PC-9 (cell line): ENCODE data around the gene ELMO1. TPM values are rescaled to one million over a fixed set of nuclear protein-coding genes. Genes with fewer than 3 reads are reported as not detected.

Source experiments
- BruUV-seq: library from RNA; stranded (reverse); fragments of 400-500 nt; replicated peaks from 2 replicates; lab custom pipeline; 2021; lab: Mats Ljungman, UMichigan
- CTCF ChIA-PET: fragments of 300-600 bp; sonication (Branson Sonifier 250); formaldehyde crosslinking; loops from one replicate; lab custom pipeline; 2022; ENCODE audit warnings: antibody characterized with exemption; lab: Charles Lee
- POLR2A ChIA-PET: fragments of 300-600 bp; sonication (Branson Sonifier 250); formaldehyde crosslinking; loops from one replicate; lab custom pipeline; 2022; ENCODE audit warnings: antibody characterized with exemption; ENCODE audit not compliant: unreplicated experiment; lab: Charles Lee
- DNase-seq, 2 experiments: peaks; one replicate each; pipeline versions ENCODE4 v3.0.0 to v3.0.0-alpha.2; 2015 to 2022; ENCODE audit warnings: mixed read lengths in 1 of 2
- H2AFZ ChIP-seq: fragments of 200-600 bp; sonication (generic); 2 replicates; pipeline ENCODE4 v1.8.1; 2017; ENCODE audit warnings: antibody characterized with exemption
- H3F3A ChIP-seq: fragments of 200-600 bp; sonication (generic); 2 replicates; pipeline ENCODE4 v1.8.1; 2017; ENCODE audit warnings: antibody characterized with exemption, mild to moderate bottlenecking, low read depth; ENCODE audit not compliant: insufficient read depth
- H3K27ac ChIP-seq: fragments of 200-600 bp; sonication (generic); 2 replicates; pipeline ENCODE4 v1.6.1; 2016; ENCODE audit warnings: mixed run types
- H3K27me3 ChIP-seq: fragments of 200-600 bp; sonication (generic); 2 replicates; pipeline ENCODE4 v1.6.1; 2016; ENCODE audit warnings: low read depth, mixed run types; ENCODE audit not compliant: insufficient read depth
- H3K36me3 ChIP-seq: fragments of 200-600 bp; sonication (generic); 2 replicates; pipeline ENCODE4 v1.6.1; 2016; ENCODE audit warnings: low read depth, mixed run types
- H3K4me1 ChIP-seq: fragments of 200-600 bp; sonication (generic); replicated peaks from 2 replicates; pipeline ENCODE4 v1.6.1; 2016; ENCODE audit warnings: mixed run types; ENCODE audit not compliant: insufficient read depth
- H3K4me2 ChIP-seq: fragments of 200-600 bp; sonication (generic); 2 replicates; pipeline ENCODE4 v1.6.1; 2017; ENCODE audit warnings: mixed run types
- H3K4me3 ChIP-seq: fragments of 200-600 bp; sonication (generic); 2 replicates; pipeline ENCODE4 v1.6.1; 2016; ENCODE audit warnings: mixed run types
- H3K79me2 ChIP-seq: fragments of 200-600 bp; sonication (generic); 2 replicates; pipeline ENCODE4 v1.6.1; 2017; ENCODE audit warnings: low read depth, mixed run types
- H3K9me2 ChIP-seq: fragments of 200-600 bp; sonication (generic); 2 replicates; pipeline ENCODE4 v1.8.1; 2017; ENCODE audit warnings: mild to moderate bottlenecking; ENCODE audit not compliant: insufficient read depth
- H3K9me3 ChIP-seq: fragments of 200-600 bp; sonication (generic); 2 replicates; pipeline ENCODE4 v1.8.1; 2016; ENCODE audit warnings: low read depth; ENCODE audit not compliant: insufficient read depth
- H4K20me1 ChIP-seq: fragments of 200-600 bp; sonication (generic); 2 replicates; pipeline ENCODE4 v1.8.1; 2017; ENCODE audit not compliant: insufficient read depth
- EZH2 ChIP-seq: fragments of 200-600 bp; sonication (generic); IDR thresholded peaks from 2 replicates; pipeline ENCODE4 v1.8.0; 2017; ENCODE audit warnings: antibody characterized with exemption, low read depth
- intact Hi-C: fragments of 100-400 bp; cut with micrococcal nuclease; formaldehyde crosslinking; loops from one replicate; pipeline ENCODE4 v1.10.0; 2022; ENCODE audit not compliant: unreplicated experiment
- total RNA-seq: library from RNA; stranded (reverse); gene quantifications from 2 replicates; pipeline ENCODE4 v1.2.3, GENCODE V29; 2021
- TF ChIP-seq, protein P1 (sequence below): fragments of 200-600 bp; sonication (generic); conservative IDR thresholded peaks from 2 replicates; pipeline ENCODE4 v1.6.1; 2017; ENCODE audit warnings: mixed run types, antibody characterized with exemption, mild to moderate bottlenecking, moderate library complexity

Gene ELMO1
- total RNA-seq, 1 experiment from 2014 or later = 4.8 TPM

DNA sequence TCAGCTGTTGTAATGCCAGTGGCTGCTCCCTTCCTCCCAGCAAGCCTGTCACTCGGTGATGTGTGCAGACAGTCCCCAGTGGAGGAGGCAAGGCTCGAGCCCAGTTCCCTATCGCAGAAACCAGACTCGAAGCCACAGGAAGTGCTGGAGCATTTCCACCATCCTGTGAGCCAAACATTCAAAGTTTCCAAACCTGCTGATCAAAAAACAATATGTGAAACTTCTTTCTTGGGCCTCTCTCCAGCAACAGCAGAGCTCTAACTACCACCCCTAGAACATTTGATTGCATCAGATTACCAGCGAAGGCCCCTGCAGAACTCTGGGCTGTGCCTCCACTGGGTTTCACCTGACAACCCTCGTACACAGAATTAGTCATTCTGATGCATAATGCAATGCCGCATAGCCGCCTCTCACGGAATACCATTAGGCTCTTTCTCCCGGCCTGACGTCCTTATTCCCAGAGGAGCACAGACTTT is 94.0 kb downstream of the ELMO1 start:
- H3K79me2 ChIP-seq = no peaks in the 10 kb centered on the region
- H3K9me2 ChIP-seq = no peaks in the 10 kb centered on the region
- H4K20me1 ChIP-seq = no peaks in the 10 kb centered on the region
- H3K27ac ChIP-seq = no peak overlapping the region
- no peak for DNase-seq
- peaks cover 30% of the 10 kb centered on the region for H3K27me3 ChIP-seq
- no peaks in the 10 kb centered on the region for H3K36me3 ChIP-seq
- H3K9me3 ChIP-seq = no peaks in the 10 kb centered on the region
- ChIA-PET POLR2A (no interaction called here), CTCF (no interaction called here)
- H3F3A ChIP-seq = no peaks in the 10 kb centered on the region
- intact Hi-C loops = no loop called here
- no peak overlapping the region for H3K4me3 ChIP-seq
- BruUV-seq = no TSS peak
- no peak overlapping the region for H2AFZ ChIP-seq
- TF ChIP-seq, protein P1, sequence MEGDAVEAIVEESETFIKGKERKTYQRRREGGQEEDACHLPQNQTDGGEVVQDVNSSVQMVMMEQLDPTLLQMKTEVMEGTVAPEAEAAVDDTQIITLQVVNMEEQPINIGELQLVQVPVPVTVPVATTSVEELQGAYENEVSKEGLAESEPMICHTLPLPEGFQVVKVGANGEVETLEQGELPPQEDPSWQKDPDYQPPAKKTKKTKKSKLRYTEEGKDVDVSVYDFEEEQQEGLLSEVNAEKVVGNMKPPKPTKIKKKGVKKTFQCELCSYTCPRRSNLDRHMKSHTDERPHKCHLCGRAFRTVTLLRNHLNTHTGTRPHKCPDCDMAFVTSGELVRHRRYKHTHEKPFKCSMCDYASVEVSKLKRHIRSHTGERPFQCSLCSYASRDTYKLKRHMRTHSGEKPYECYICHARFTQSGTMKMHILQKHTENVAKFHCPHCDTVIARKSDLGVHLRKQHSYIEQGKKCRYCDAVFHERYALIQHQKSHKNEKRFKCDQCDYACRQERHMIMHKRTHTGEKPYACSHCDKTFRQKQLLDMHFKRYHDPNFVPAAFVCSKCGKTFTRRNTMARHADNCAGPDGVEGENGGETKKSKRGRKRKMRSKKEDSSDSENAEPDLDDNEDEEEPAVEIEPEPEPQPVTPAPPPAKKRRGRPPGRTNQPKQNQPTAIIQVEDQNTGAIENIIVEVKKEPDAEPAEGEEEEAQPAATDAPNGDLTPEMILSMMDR = no peak
- no peak for TF ChIP-seq EZH2
- H3K4me1 ChIP-seq = no peaks in the 10 kb centered on the region
- H3K4me2 ChIP-seq = no peak overlapping the region

DNA sequence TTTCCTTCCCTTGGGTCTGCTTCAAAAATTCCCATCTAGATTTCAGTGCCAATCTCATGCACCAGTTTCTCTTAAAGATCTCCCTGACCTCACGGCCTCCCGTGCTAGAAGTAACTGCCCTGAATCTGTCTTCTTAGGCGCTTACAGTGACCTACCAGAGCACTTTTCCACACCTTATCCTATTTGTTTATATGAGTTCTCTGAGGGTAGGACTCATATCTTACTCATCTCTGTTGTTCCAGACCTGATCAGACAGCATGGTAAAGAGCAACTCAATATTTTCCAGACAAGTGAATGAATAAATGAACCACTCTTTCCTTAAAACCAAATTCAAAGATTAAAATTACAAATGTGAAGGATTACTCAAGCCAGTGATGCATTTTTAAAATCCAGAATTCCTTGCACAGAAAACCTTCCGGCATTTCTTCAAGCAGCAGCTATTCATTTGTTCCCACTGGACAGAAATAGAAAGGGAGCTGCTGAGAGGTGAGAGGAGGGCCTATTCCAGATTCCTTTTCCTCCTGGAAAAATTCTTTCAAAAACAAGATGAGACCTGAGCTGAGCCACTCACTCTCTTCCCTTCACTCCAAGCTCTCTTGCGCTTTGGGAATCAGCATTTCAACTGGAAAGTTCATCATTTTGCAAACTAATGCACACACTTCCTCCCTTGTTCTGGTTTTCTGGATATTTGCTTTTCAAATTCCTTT is 94.6 kb downstream of the ELMO1 start:
- intact Hi-C loops = no loop called here
- Histone ChIP-seq H3K27ac (no peak overlapping the region), H3K4me1 (no peaks in the 10 kb centered on the region), H3K27me3 (peaks cover 26% of the 10 kb centered on the region), H3K36me3 (no peaks in the 10 kb centered on the region), H3F3A (no peaks in the 10 kb centered on the region), H2AFZ (no peak overlapping the region), H3K9me3 (no peaks in the 10 kb centered on the region), H3K9me2 (no peaks in the 10 kb centered on the region), H3K79me2 (no peaks in the 10 kb centered on the region), H3K4me3 (no peak overlapping the region), H3K4me2 (no peak overlapping the region), H4K20me1 (no peaks in the 10 kb centered on the region)
- ChIA-PET POLR2A (no interaction called here), CTCF (no interaction called here)
- no peak for DNase-seq
- TF ChIP-seq, protein P1 = no peak
- no peak for TF ChIP-seq EZH2
- BruUV-seq = no TSS peak

DNA sequence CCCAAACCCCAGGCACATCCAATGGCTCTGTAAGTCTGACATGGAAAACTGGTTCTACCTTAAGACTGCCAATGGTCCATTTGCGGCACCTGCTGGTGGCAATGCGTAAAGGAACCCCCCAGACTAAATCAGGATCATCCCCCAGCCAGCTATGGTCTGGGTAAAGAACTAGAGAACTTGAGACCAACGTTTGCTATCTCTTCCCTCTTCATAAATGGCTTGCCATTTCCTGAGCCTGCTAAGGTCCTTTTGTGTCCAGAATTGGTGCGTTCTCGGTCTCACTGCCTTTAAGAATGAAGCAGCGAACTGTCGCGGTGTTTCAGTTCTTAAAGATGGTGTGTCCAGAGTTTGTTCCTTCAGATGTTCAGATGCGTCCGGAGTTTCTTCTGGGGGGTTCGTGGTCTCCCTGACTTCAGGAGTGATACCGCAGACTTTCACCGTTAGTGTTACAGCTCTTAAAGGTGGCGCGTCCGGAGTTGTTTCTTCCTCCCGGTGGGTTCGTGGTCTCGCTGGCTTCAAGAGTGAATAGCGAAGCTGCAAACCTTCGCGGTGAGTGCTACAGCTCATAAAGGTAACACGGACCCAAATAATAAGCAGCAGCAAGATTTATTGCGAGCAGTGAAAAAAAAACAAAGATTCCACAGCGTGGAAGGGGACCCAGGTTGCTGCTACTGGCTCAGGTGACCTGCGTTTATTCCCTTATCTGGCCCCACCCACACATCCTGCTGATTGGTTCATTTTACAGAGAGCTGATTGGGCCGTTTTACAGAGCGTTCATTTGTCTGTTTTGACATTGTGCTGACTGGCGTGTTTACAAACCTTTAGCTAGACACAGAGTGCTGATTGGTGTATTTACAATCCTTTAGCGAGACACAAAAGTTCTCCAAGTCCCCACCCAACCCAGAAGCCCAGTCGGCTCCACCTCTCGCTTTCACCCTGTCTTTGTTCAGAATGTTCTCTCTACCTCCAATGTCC is 95.4 kb downstream of the ELMO1 start:
- TF ChIP-seq EZH2 = no peak
- TF ChIP-seq, protein P1 = peak; percentile 63
- Histone ChIP-seq H4K20me1 (no peaks in the 10 kb centered on the region), H3K4me3 (no peak overlapping the region), H3K4me1 (no peaks in the 10 kb centered on the region), H3K36me3 (no peaks in the 10 kb centered on the region), H3K27me3 (peaks cover 31% of the 10 kb centered on the region), H3K9me2 (no peaks in the 10 kb centered on the region), H2AFZ (no peak overlapping the region), H3F3A (no peaks in the 10 kb centered on the region), H3K27ac (no peak overlapping the region), H3K79me2 (no peaks in the 10 kb centered on the region), H3K9me3 (no peaks in the 10 kb centered on the region), H3K4me2 (no peak overlapping the region)
- ChIA-PET POLR2A (no interaction called here), CTCF (no interaction called here)
- no peak for DNase-seq
- intact Hi-C loops = no loop called here
- no TSS peak for BruUV-seq
